Gastrocnemius medialis (tissue), 4 donors: ENCODE results near the gene INS. TPM values are rescaled to one million over a fixed set of nuclear protein-coding genes. Genes with fewer than 3 reads are reported as not detected.

ENCODE experiments used
- ATAC-seq, 2 donors: fragments of 150-250 bp; one replicate each; pipeline ENCODE4 v1.9.1; 2016
- DNase-seq, 2 donors: peaks; one replicate each; pipeline ENCODE4 v3.0.0-alpha.2; 2019
- H3K27ac ChIP-seq, 4 donors: fragments of 200-600 bp; sonication (generic); 1 replicate in 1 of 4; 2 replicates in 3 of 4; pipeline ENCODE4 v1.5.1; 2016 to 2018; ENCODE audit warnings: mild to moderate bottlenecking in 2 of 4, moderate library complexity in 1 of 4
- H3K27me3 ChIP-seq, 3 donors: fragments of 200-600 bp; sonication (generic) in 2 of 3; 1 replicate in 1 of 3; 2 replicates in 2 of 3; pipeline versions ENCODE4 v1.5.1 to v1.6.0; 2016 to 2019; ENCODE audit warnings: mild to moderate bottlenecking in 1 of 3, moderate library complexity in 1 of 3
- H3K36me3 ChIP-seq, 2 donors: fragments of 200-600 bp; sonication (generic) in 1 of 2; one replicate each; pipeline ENCODE4 v1.5.1; 2017 to 2018
- H3K4me1 ChIP-seq, 2 donors: fragments of 200-600 bp; sonication (generic) in 1 of 2; one replicate each; pipeline ENCODE4 v1.5.1; 2016 to 2017; ENCODE audit warnings: mild to moderate bottlenecking in 2 of 2
- H3K4me3 ChIP-seq, 4 donors: fragments of 200-600 bp; sonication (generic) in 3 of 4; 1 replicate in 1 of 4; 2 replicates in 3 of 4; pipeline ENCODE4 v1.5.1; 2016 to 2019; ENCODE audit warnings: mild to moderate bottlenecking in 2 of 4
- H3K9me3 ChIP-seq, 3 donors: fragments of 200-600 bp; sonication (generic) in 2 of 3; 1 replicate in 1 of 3; 2 replicates in 2 of 3; pipeline ENCODE4 v1.5.1; 2016 to 2019
- POLR2A ChIP-seq, 2 donors: fragments of 450-650 bp; IDR thresholded peaks; one replicate each; pipeline ENCODE4 v1.6.1; 2017; ENCODE audit warnings: antibody characterized with exemption in 2 of 2, mild to moderate bottlenecking in 2 of 2, moderate library complexity in 2 of 2
- in situ Hi-C, 4 donors: fragments of 200-750 bp; cut with MboI; loops; one replicate each; pipeline versions ENCODE4 v1.15.0 to v1.8.0; 2017; ENCODE audit warnings: low sequenced_read_pairs in 4 of 4
- intact Hi-C: fragments of 100-400 bp; cut with DNase I; formaldehyde crosslinking; loops from one replicate; pipeline ENCODE4 v1.15.1; 2023; ENCODE audit warnings: low total_unique reads
- total RNA-seq, 4 donors: library from RNA; depleted of rRNA; stranded (reverse); fragments of >200 nt; gene quantifications; one replicate each; pipeline versions ENCODE4 v1.1.0 to v1.2.3, GENCODE V29; 2016
- TF ChIP-seq, protein P1 (sequence below), 5 experiments: fragments of 450-650 bp in 3 of 5; fragments of 200-600 bp in 2 of 5; sonication (generic) in 2 of 5; IDR thresholded peaks in 4 of 5; conservative IDR thresholded peaks in 1 of 5; 1 replicate in 4 of 5; 2 replicates in 1 of 5; pipeline ENCODE4 v1.5.1; 2016 to 2019; ENCODE audit warnings: antibody characterized with exemption in 5 of 5, mild to moderate bottlenecking in 3 of 5, moderate library complexity in 3 of 5

INS gene
- total RNA-seq, 4 donors from 2014 or later: not detected

DNA sequence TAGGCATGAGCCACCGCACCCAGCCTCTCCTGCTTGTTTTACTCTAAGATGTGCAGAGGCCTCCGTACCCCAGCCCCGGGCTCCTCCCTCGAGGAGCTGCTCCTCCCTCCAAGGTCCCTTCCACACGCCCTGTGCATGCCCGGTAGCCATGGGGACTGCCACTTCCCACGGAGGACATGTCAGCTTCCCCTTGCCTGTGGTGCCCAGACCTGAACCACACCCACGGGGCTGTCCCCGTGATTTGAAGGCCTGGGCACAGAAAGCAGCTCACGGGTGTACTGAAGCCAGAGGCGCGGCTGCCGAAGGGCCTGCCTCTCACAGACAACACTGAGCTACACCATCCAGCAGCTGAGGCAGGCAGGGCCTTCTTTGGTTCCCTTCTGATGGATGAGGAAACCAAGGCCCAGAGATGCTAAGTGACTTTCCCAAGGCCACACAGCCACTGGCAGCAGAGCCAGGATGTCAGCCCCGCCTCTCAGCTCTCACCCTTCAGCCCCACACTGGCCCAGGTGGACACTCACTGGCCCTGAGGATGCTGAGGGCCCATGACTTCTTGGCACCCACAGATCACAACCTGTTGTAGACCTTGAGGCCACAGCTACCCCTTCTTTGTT, 7.3 kb downstream of the INS start:
- Histone ChIP-seq H3K27me3 (no peaks in the 10 kb centered on the region), H3K4me1 (peaks cover 9 to 20% of the 10 kb centered on the region in 2 donors), H3K27ac (no peak overlapping the region), H3K9me3 (no peaks in the 10 kb centered on the region), H3K36me3 (no peaks in the 10 kb centered on the region), H3K4me3 (no peak overlapping the region)
- DNase-seq: no peak
- in situ Hi-C loops: loop anchor here (5.0 to 25.0 kb wide), 5 partner anchors 266 to 491 kb away; partner anchors contain the start of genes KRTAP5-6 (in 3 of the 4) and PRR33 (in 1 of the 4)
- ATAC-seq: no peak
- TF ChIP-seq, protein P1, sequence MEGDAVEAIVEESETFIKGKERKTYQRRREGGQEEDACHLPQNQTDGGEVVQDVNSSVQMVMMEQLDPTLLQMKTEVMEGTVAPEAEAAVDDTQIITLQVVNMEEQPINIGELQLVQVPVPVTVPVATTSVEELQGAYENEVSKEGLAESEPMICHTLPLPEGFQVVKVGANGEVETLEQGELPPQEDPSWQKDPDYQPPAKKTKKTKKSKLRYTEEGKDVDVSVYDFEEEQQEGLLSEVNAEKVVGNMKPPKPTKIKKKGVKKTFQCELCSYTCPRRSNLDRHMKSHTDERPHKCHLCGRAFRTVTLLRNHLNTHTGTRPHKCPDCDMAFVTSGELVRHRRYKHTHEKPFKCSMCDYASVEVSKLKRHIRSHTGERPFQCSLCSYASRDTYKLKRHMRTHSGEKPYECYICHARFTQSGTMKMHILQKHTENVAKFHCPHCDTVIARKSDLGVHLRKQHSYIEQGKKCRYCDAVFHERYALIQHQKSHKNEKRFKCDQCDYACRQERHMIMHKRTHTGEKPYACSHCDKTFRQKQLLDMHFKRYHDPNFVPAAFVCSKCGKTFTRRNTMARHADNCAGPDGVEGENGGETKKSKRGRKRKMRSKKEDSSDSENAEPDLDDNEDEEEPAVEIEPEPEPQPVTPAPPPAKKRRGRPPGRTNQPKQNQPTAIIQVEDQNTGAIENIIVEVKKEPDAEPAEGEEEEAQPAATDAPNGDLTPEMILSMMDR (IDR thresholded peaks at IDR 0.05 in 4 of 5, conservative IDR thresholded peaks at IDR 0.05 in 1 of 5): no peak
- TF ChIP-seq POLR2A (IDR thresholded peaks at IDR 0.05): no peak
- intact Hi-C loops: no loop called here

DNA sequence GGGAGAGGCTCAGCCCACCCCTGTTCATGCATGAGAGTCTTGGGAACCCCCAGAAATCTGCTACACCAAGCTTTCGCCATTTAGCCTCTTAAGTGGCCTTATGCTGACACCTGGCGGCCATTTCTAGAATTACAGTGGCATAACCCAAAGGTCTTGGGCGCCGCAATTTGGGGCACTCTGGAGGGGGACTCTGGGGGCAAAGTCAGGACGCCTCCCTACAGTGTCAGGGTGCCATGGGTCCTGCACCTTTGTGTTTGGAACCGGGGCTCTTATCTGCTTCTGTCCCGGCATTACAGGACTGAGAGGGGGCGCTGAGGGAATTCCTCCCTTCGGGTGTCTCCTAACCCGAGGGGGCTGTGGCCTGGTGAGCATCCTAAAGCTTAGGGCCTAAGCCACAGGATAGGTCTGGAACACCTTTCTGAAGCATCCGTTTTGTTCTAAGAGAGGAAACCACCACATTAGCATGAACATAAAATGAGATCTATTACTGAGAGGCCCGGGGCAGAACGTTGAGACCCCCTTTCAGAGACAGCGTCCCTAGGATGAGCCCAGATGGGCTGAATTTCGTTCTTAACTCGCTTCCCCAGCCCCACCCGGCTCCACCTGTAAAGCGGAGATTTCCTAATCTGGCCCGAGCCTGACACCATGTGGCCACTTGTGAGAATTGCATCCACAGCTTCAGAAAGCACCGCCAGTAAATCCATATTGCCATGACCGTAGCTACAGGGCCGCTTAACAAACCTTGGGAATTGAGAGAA, 9.3 kb downstream of the INS start:
- Histone ChIP-seq H3K4me3 (no peak overlapping the region), H3K9me3 (no peaks in the 10 kb centered on the region), H3K27me3 (peaks cover 0 to 7% (median 0%) of the 10 kb centered on the region in 3 donors), H3K4me1 (peaks cover 9 to 20% of the 10 kb centered on the region in 2 donors), H3K27ac (peak overlapping the region; percentile 28 to 52 (median 38)), H3K36me3 (no peaks in the 10 kb centered on the region)
- intact Hi-C loops: loop anchor here (1.0 to 2.0 kb wide), 4 partner anchors 59 to 458 kb away; no protein-coding TSS in a partner anchor
- ATAC-seq (peak; percentile 71 to 73), DNase-seq (peak; percentile 48 to 77)
- TF ChIP-seq, protein P1 (IDR thresholded peaks at IDR 0.05 in 4 of 5, conservative IDR thresholded peaks at IDR 0.05 in 1 of 5): peak; percentile 72 to 97 (median 93)
- no peak for TF ChIP-seq POLR2A (IDR thresholded peaks at IDR 0.05)
- in situ Hi-C loops: loop anchor here (5.0 to 25.0 kb wide), 5 partner anchors 264 to 489 kb away; partner anchors contain the start of genes KRTAP5-6 (in 3 of the 4) and PRR33 (in 1 of the 4)

- DNase-seq (no peak), ATAC-seq (peak in 1 of 2 donors; percentile 29)
- H3K27ac ChIP-seq: no peak overlapping the region
- H3K27me3 ChIP-seq: peaks cover 12 to 21% (median 13%) of the 10 kb centered on the region in 3 donors
- peaks cover 9 to 20% of the 10 kb centered on the region in 2 donors for H3K4me1 ChIP-seq
- TF ChIP-seq, protein P1 (IDR thresholded peaks at IDR 0.05 in 4 of 5, conservative IDR thresholded peaks at IDR 0.05 in 1 of 5): peak; percentile 25 to 67 (median 49)
- TF ChIP-seq POLR2A (IDR thresholded peaks at IDR 0.05): no peak
- H3K4me3 ChIP-seq: no peak overlapping the region
- intact Hi-C loops: loop anchor here (2.0 kb wide), 1 partner anchor 57 kb away; no protein-coding TSS in a partner anchor
- in situ Hi-C loops: loop anchor here (5.0 to 25.0 kb wide), 6 partner anchors 113 to 488 kb away; partner anchors contain the start of genes KRTAP5-6 (in 3 of the 4) and PRR33 (in 1 of the 4)
- H3K9me3 ChIP-seq: no peaks in the 10 kb centered on the region
- no peaks in the 10 kb centered on the region for H3K36me3 ChIP-seq
Observed at GRCh38 chr11:2149864-2150847, 10.9 kb downstream of the INS start.

DNA sequence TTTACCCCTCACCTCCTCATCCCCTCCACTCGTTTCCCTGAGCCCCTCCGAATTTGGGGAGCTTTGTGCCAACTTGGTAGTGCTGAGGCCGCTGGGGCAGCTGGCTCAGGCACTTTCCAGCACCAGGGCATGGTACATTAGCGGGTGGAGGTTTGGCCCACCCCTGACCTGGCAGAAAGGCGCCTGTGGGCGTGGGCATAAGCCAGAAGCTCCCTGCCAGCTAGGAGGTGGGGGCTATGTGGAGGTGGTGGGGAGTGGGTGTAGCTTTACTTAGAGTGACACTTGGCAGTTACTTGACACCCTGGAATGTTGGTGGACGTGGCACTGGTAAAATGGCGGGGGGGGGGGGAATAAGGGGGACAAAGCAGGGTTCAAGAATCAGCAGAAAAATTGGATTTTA, 11.5 kb downstream of the INS start:
- Histone ChIP-seq H3K27ac (no peak overlapping the region), H3K27me3 (peaks cover 19 to 28% (median 20%) of the 10 kb centered on the region in 3 donors), H3K36me3 (no peaks in the 10 kb centered on the region), H3K4me3 (no peak overlapping the region), H3K9me3 (no peaks in the 10 kb centered on the region), H3K4me1 (peaks cover 9 to 21% of the 10 kb centered on the region in 2 donors)
- intact Hi-C loops (no loop called here), in situ Hi-C loops (loop anchor here in 1 of 4 donors (25.0 kb wide), 1 partner anchor 112 kb away; no protein-coding TSS in a partner anchor)
- no peak for TF ChIP-seq POLR2A (IDR thresholded peaks at IDR 0.05)
- TF ChIP-seq, protein P1 (IDR thresholded peaks at IDR 0.05 in 4 of 5, conservative IDR thresholded peaks at IDR 0.05 in 1 of 5): no peak
- ATAC-seq (no peak), DNase-seq (no peak)
